OCI-LY7 (cell line): ENCODE measurements around the gene LRTM1. TPM values are rescaled to one million over a fixed set of nuclear protein-coding genes. Genes with fewer than 3 reads are reported as not detected.

ENCODE experiments used
- BruUV-seq: library from RNA; stranded (reverse); fragments of 400-500 nt; replicated peaks from 2 replicates; lab custom pipeline; 2021; lab: Mats Ljungman, UMichigan
- CTCF ChIA-PET: fragments of 300-600 bp; sonication (Branson Sonifier 250); formaldehyde crosslinking; loops from one replicate; lab custom pipeline; 2022; ENCODE audit warnings: antibody characterized with exemption; ENCODE audit not compliant: unreplicated experiment; lab: Charles Lee
- POLR2A ChIA-PET: fragments of 300-600 bp; sonication (Branson Sonifier 250); formaldehyde crosslinking; loops from one replicate; lab custom pipeline; 2022; ENCODE audit warnings: antibody characterized with exemption; lab: Charles Lee
- DNase-seq: peaks from one replicate; pipeline ENCODE4 v3.0.0-alpha.2; 2015; ENCODE audit warnings: low spot score
- H2AFZ ChIP-seq: fragments of 200-600 bp; sonication (generic), shearing (Covaris generic); 2 replicates; pipeline ENCODE4 v1.6.1; 2014; ENCODE audit warnings: mild to moderate bottlenecking, antibody characterized with exemption, low read length, moderate library complexity
- H3K27ac ChIP-seq: fragments of 200-600 bp; sonication (generic); 2 replicates; pipeline ENCODE4 v1.5.1; 2014; ENCODE audit warnings: mixed run types, low read depth, mild to moderate bottlenecking, moderate library complexity, low read length, inconsistent platforms; ENCODE audit not compliant: poor library complexity, severe bottlenecking
- H3K36me3 ChIP-seq: fragments of 200-600 bp; sonication (generic); 2 replicates; pipeline ENCODE4 v1.6.1; 2014; ENCODE audit warnings: mild to moderate bottlenecking, antibody characterized with exemption, low read length, moderate library complexity, mixed read lengths; ENCODE audit not compliant: insufficient read depth
- H3K4me1 ChIP-seq: fragments of 200-600 bp; sonication (generic); 2 replicates; pipeline ENCODE4 v1.5.1; 2014; ENCODE audit warnings: mild to moderate bottlenecking, low read length; ENCODE audit not compliant: insufficient read depth, poor library complexity, severe bottlenecking
- H3K4me2 ChIP-seq: fragments of 200-600 bp; sonication (generic); 2 replicates; pipeline ENCODE4 v1.6.1; 2014; ENCODE audit warnings: mild to moderate bottlenecking, low read length
- H3K4me3 ChIP-seq: fragments of 200-600 bp; sonication (generic); 2 replicates; pipeline ENCODE4 v1.5.1; 2014; ENCODE audit warnings: mild to moderate bottlenecking, low read depth, low read length; ENCODE audit not compliant: poor library complexity, severe bottlenecking
- H3K79me2 ChIP-seq: fragments of 200-600 bp; sonication (generic); 2 replicates; pipeline ENCODE4 v1.6.1; 2016; ENCODE audit warnings: low read depth, mild to moderate bottlenecking, low read length, moderate library complexity, mixed read lengths; ENCODE audit not compliant: insufficient read depth
- H3K9me2 ChIP-seq: fragments of 200-600 bp; sonication (generic); 2 replicates; pipeline ENCODE4 v1.6.1; 2016; ENCODE audit warnings: mild to moderate bottlenecking, low read length, mixed read lengths; ENCODE audit not compliant: insufficient read depth
- H3K9me3 ChIP-seq: fragments of 200-600 bp; sonication (generic); 2 replicates; pipeline ENCODE4 v1.6.1; 2014; ENCODE audit warnings: mild to moderate bottlenecking, mixed run types, low read length, mixed read lengths
- H4K20me1 ChIP-seq: fragments of 200-600 bp; sonication (generic); 2 replicates; pipeline ENCODE4 v1.6.1; 2014; ENCODE audit warnings: mild to moderate bottlenecking, antibody characterized with exemption, low read length, moderate library complexity, mixed read lengths; ENCODE audit not compliant: insufficient read depth
- EZH2phosphoT487 ChIP-seq: fragments of 200-600 bp; sonication (generic); IDR thresholded peaks from 2 replicates; pipeline ENCODE4 v1.6.1; 2018; ENCODE audit warnings: low read depth, borderline replicate concordance, mild to moderate bottlenecking, mixed run types, antibody characterized with exemption, low read length, moderate library complexity, mixed read lengths
- intact Hi-C: fragments of 100-400 bp; cut with micrococcal nuclease; formaldehyde crosslinking; loops from one replicate; pipeline ENCODE4 v1.10.0; 2022; ENCODE audit not compliant: unreplicated experiment
- total RNA-seq, 2 experiments: library from RNA; depleted of rRNA in 1 of 2; stranded (reverse); fragments of >200 nt in 1 of 2; shearing (Covaris generic) in 1 of 2; gene quantifications; 2 replicates each; pipeline ENCODE4 v1.2.3, GENCODE V29; 2014 to 2022
- TF ChIP-seq, protein P1 (sequence below): fragments of 200-600 bp; sonication (generic); conservative IDR thresholded peaks from 2 replicates; pipeline ENCODE4 v1.5.1; 2014; ENCODE audit warnings: mild to moderate bottlenecking, antibody characterized with exemption, low read length, moderate library complexity, mixed read lengths

LRTM1 gene
- total RNA-seq, 2 experiments from 2014 or later, result not detected

DNA sequence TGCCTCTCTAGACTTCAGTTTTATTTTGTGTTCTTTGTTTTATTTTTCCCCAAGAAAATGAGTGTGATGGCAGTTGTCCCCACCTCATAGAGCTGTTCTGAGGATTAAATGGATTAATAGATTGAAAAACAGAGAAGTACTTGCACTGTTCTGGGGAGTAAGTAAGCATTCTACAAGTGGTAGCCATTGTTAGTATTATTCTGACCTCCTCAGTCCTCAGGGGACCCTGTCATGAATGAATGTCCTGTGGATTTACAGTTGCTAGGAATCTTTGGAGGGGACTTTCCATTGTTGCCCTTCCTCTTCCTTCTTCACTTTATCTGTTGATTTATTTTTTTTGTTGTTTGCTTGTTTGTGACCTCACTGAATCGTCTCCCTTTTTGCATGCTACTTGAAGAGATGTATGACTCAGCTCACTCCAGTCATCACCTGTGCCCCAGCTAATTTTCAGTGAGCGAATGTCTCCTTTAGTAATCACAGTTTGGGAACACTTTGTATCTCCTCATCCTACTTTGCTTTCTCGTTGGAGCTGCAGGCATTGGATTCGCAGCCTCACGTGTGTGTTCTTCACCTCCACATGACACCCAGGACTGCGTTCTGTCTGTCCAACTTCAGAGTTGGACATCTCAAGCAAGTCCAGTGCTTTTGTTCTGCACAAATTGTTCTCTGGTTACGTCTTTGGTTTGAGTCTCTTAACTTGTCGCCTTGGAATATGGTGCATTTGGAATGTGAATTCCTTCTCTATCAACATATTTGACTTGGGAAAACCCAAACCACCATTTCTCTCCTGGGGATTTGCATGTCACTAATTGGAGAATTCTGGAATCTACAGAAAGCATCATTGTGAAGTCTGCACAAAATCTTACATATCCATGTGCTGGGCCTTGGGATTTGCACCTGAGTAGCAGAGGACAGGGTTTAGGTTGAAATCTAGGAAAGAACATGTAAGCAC is 54.5 kb downstream of the LRTM1 start:
- no TSS peak for BruUV-seq
- intact Hi-C loops, result no loop called here
- H3K4me2 ChIP-seq, result no peak overlapping the region
- TF ChIP-seq, protein P1, sequence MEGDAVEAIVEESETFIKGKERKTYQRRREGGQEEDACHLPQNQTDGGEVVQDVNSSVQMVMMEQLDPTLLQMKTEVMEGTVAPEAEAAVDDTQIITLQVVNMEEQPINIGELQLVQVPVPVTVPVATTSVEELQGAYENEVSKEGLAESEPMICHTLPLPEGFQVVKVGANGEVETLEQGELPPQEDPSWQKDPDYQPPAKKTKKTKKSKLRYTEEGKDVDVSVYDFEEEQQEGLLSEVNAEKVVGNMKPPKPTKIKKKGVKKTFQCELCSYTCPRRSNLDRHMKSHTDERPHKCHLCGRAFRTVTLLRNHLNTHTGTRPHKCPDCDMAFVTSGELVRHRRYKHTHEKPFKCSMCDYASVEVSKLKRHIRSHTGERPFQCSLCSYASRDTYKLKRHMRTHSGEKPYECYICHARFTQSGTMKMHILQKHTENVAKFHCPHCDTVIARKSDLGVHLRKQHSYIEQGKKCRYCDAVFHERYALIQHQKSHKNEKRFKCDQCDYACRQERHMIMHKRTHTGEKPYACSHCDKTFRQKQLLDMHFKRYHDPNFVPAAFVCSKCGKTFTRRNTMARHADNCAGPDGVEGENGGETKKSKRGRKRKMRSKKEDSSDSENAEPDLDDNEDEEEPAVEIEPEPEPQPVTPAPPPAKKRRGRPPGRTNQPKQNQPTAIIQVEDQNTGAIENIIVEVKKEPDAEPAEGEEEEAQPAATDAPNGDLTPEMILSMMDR, result no peak
- TF ChIP-seq EZH2phosphoT487, result no peak
- no peaks in the 10 kb centered on the region for H3K9me3 ChIP-seq
- no peaks in the 10 kb centered on the region for H3K4me1 ChIP-seq
- no peaks in the 10 kb centered on the region for H3K36me3 ChIP-seq
- H3K9me2 ChIP-seq, result no peaks in the 10 kb centered on the region
- H2AFZ ChIP-seq, result no peak overlapping the region
- no peak overlapping the region for H3K4me3 ChIP-seq
- ChIA-PET CTCF (no interaction called here), POLR2A (no interaction called here)
- DNase-seq, result no peak
- H3K79me2 ChIP-seq, result no peaks in the 10 kb centered on the region
- no peaks in the 10 kb centered on the region for H4K20me1 ChIP-seq
- H3K27ac ChIP-seq, result no peak overlapping the region

DNA sequence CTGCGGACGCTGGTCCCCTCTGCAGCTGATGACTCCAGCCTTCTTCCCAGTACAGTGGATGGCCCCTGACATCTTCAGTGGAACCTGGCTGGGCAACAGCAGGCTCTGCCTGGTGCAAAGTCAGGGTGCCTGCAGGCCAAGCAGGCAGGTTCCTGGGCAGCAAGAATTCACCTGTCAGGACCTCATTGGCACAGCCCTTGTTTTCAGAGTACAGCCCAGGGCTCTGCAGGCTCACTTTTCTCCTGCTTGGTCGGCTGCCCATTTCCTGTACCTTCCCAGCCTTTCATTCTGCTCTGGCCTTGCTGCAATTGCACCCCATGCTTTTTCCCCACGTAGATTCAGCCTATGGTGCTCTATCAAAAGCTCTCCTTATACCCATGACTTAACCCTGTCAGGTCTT is 56.0 kb downstream of the LRTM1 start:
- H4K20me1 ChIP-seq, result no peaks in the 10 kb centered on the region
- ChIA-PET POLR2A (no interaction called here), CTCF (no interaction called here)
- no TSS peak for BruUV-seq
- H3K4me2 ChIP-seq, result no peak overlapping the region
- TF ChIP-seq EZH2phosphoT487, result no peak
- TF ChIP-seq, protein P1, result no peak
- H2AFZ ChIP-seq, result no peak overlapping the region
- H3K79me2 ChIP-seq, result no peaks in the 10 kb centered on the region
- no peak for DNase-seq
- no peaks in the 10 kb centered on the region for H3K9me2 ChIP-seq
- no peak overlapping the region for H3K27ac ChIP-seq
- H3K36me3 ChIP-seq, result no peaks in the 10 kb centered on the region
- no peaks in the 10 kb centered on the region for H3K9me3 ChIP-seq
- intact Hi-C loops, result no loop called here
- no peaks in the 10 kb centered on the region for H3K4me1 ChIP-seq
- no peak overlapping the region for H3K4me3 ChIP-seq

GRCh38 chr3:54870423-54870822 is 57.4 kb downstream of the LRTM1 start:
- no TSS peak for BruUV-seq
- TF ChIP-seq, protein P1, result peak; percentile 59
- TF ChIP-seq EZH2phosphoT487, result no peak
- intact Hi-C loops, result no loop called here
- ChIA-PET CTCF (no interaction called here), POLR2A (no interaction called here)
- Histone ChIP-seq H3K4me1 (no peaks in the 10 kb centered on the region), H3K9me2 (no peaks in the 10 kb centered on the region), H3K36me3 (no peaks in the 10 kb centered on the region), H3K4me2 (no peak overlapping the region), H3K4me3 (no peak overlapping the region), H3K9me3 (no peaks in the 10 kb centered on the region), H3K27ac (no peak overlapping the region), H3K79me2 (no peaks in the 10 kb centered on the region), H2AFZ (no peak overlapping the region), H4K20me1 (no peaks in the 10 kb centered on the region)
- peak; percentile 10 for DNase-seq
